Right lobe of liver (tissue), 6 donors: ENCODE results near the gene PRM1. TPM values are rescaled to one million over a fixed set of nuclear protein-coding genes. Genes with fewer than 3 reads are reported as not detected.

Source experiments
- ATAC-seq, 4 donors: fragments of 200-7000 bp; cut with Tn5 transposase; one replicate each; pipeline ENCODE4 v1.9.1; 2020; ENCODE audit warnings: mild to moderate bottlenecking in 4 of 4, moderate library complexity in 4 of 4
- DNase-seq, 3 donors: peaks; one replicate each; pipeline ENCODE4 v3.0.0-alpha.2; 2020
- H3K27ac ChIP-seq, 3 donors: fragments of 200-600 bp; one replicate each; pipeline ENCODE4 v1.8.0; 2022
- H3K27me3 ChIP-seq, 2 donors: fragments of 200-600 bp; one replicate each; pipeline ENCODE4 v1.8.0; 2022
- H3K36me3 ChIP-seq, 4 donors: fragments of 200-600 bp; sonication (generic) in 1 of 4; one replicate each; pipeline versions ENCODE4 v1.5.1 to v1.8.0; 2017 to 2022; ENCODE audit warnings: control low read depth in 1 of 4
- H3K4me1 ChIP-seq, 4 donors: fragments of 200-600 bp; sonication (generic) in 1 of 4; one replicate each; pipeline versions ENCODE4 v1.5.1 to v1.8.0; 2017 to 2022; ENCODE audit warnings: control low read depth in 1 of 4
- H3K4me3 ChIP-seq, 3 donors: fragments of 200-600 bp; one replicate each; pipeline ENCODE4 v1.8.0; 2022
- H3K9me3 ChIP-seq, 4 donors: fragments of 200-600 bp; sonication (generic) in 1 of 4; one replicate each; pipeline versions ENCODE4 v1.5.1 to v1.8.0; 2017 to 2022; ENCODE audit warnings: control low read depth in 1 of 4
- CTCF ChIP-seq, 4 donors: fragments of 200-600 bp in 3 of 4; fragments of 450-650 bp in 1 of 4; IDR thresholded peaks; one replicate each; pipeline versions ENCODE4 v1.5.1 to v1.8.0; 2016 to 2022; ENCODE audit warnings: antibody characterized with exemption in 4 of 4, mild to moderate bottlenecking in 2 of 4
- POLR2A ChIP-seq: fragments of 450-650 bp; IDR thresholded peaks from one replicate; pipeline ENCODE4 v1.6.1; 2017; ENCODE audit warnings: antibody characterized with exemption, mild to moderate bottlenecking
- WGBS: methylation state at CpG from one replicate; pipeline ENCODE4 v1.1.6; 2018; ENCODE audit warnings: low coverage, low lambda C conversion rate; ENCODE audit not compliant: insufficient coverage; ENCODE audit errors: missing lambda C conversion rate; 5-methylcytosine and 5-hydroxymethylcytosine counted together
- intact Hi-C, 2 donors: fragments of 100-400 bp; cut with DNase I; formaldehyde crosslinking; loops; one replicate each; pipeline versions ENCODE4 v1.11.2 to v1.14.1; 2022
- total RNA-seq, 6 experiments: library from RNA; depleted of rRNA in 2 of 6; stranded (reverse); fragments of >200 nt in 2 of 6; fragmentation: NEBNext Ultra II Directional in 3 of 6; extraction: Animal tissue kit (Norgen Biotek cat#: 25700) in 3 of 6; gene quantifications; one replicate each; pipeline versions ENCODE4 v1.1.0 to v1.2.4, GENCODE V29; 2016 to 2023
- donor health status: DM: no; HTN: yes; CAD: no.
- donor health status: DM: no; HTN: no; CAD: no.
- donor health status: DM: no; HTN: no; CAD: no.
- donor health status: DM: no; HTN: yes; CAD: no.
- donor health status: DM: no; HTN: yes; CAD: no.

PRM1 gene
- total RNA-seq, 6 experiments from 2014 or later, result not detected

- no peaks in the 10 kb centered on the region for H3K27me3 ChIP-seq
- ATAC-seq (no peak), DNase-seq (no peak)
- WGBS, result 83% methylated on average over 9 of the region's 11 CpGs
- peaks cover 0 to 16% (median 3%) of the 10 kb centered on the region in 4 donors for H3K4me1 ChIP-seq
- H3K27ac ChIP-seq, result no peak overlapping the region
- H3K9me3 ChIP-seq, result no peaks in the 10 kb centered on the region
- TF ChIP-seq CTCF (IDR thresholded peaks at IDR 0.05), result no peak
- TF ChIP-seq POLR2A, result no peak
- no peaks in the 10 kb centered on the region for H3K36me3 ChIP-seq
- intact Hi-C loops, result no loop called here
- no peak overlapping the region for H3K4me3 ChIP-seq
Measured at GRCh38 chr16:11276896-11277593, 4.1 kb downstream of the PRM1 start.

- intact Hi-C loops, result no loop called here
- H3K4me3 ChIP-seq, result no peak within 1 kb of the TSS
- WGBS, result 63% methylated on average over 1 of the region's 26 CpGs
- no peak within 1 kb of the TSS for H3K27ac ChIP-seq
- no peaks in the 10 kb centered on the region for H3K36me3 ChIP-seq
- no peak for DNase-seq
- H3K4me1 ChIP-seq, result peaks cover 0 to 16% (median 2%) of the 10 kb centered on the region in 4 donors
- ATAC-seq, result no peak
- TF ChIP-seq CTCF (IDR thresholded peaks at IDR 0.05) (no peak), POLR2A (no peak)
- no peaks in the 10 kb centered on the region for H3K27me3 ChIP-seq
- no peaks in the 10 kb centered on the region for H3K9me3 ChIP-seq
Measured at GRCh38 chr16:11276143-11276895, 4.8 kb downstream of the PRM1 start, which contains the start of gene PRM2. Gene PRM2, minus strand, starts transcription at chr16:11276480. Its CDS starts 110 bp downstream, at chr16:11276370.

GRCh38 chr16:11274964-11275363 is 6.2 kb downstream of the PRM1 start:
- DNase-seq (no peak), ATAC-seq (no peak)
- WGBS, result 97% methylated on average over 5 of the region's 7 CpGs
- intact Hi-C loops, result no loop called here
- Histone ChIP-seq H3K36me3 (no peaks in the 10 kb centered on the region), H3K9me3 (no peaks in the 10 kb centered on the region), H3K27me3 (no peaks in the 10 kb centered on the region), H3K4me1 (peaks cover 0 to 14% (median under 1%) of the 10 kb centered on the region in 4 donors), H3K4me3 (no peak overlapping the region), H3K27ac (no peak overlapping the region)
- TF ChIP-seq CTCF (IDR thresholded peaks at IDR 0.05) (no peak), POLR2A (no peak)

GRCh38 chr16:11273721-11274324 is 7.3 kb downstream of the PRM1 start:
- Histone ChIP-seq H3K36me3 (no peaks in the 10 kb centered on the region), H3K4me1 (peaks cover 0 to 2% (median 0%) of the 10 kb centered on the region in 4 donors), H3K27me3 (no peaks in the 10 kb centered on the region), H3K4me3 (no peak overlapping the region), H3K27ac (no peak overlapping the region), H3K9me3 (no peaks in the 10 kb centered on the region)
- intact Hi-C loops, result no loop called here
- 72% methylated on average over 2 of the region's 3 CpGs for WGBS
- ATAC-seq (no peak), DNase-seq (no peak)
- no peak for TF ChIP-seq POLR2A
- no peak for TF ChIP-seq CTCF (IDR thresholded peaks at IDR 0.05)
